Activated naive CD4-positive, alpha-beta T cell treated with anti-CD3 and anti-CD28 coated beads, Interleukin-2, amount 50 U/mL, for 72 hours (primary cell): Measurements from ENCODE around the gene OCA2. TPM values are rescaled to one million over a fixed set of nuclear protein-coding genes. Genes with fewer than 3 reads are reported as not detected.
A peak's percentile ranks its signal among the peaks of the same experiment; 100 is the strongest.
"Not testable (repeated sequence)": the region's sequence is repeated elsewhere in the genome, so short reads cannot be mapped to it uniquely, and the experiment has no call there.

Source experiments
- ATAC-seq, 2 donors: fragments of 150-1000 bp; cut with Tn5 transposase; 2 replicates each; pipeline ENCODE4 v1.10.0; 2021; ENCODE audit warnings: mild to moderate bottlenecking in 2 of 2, moderate library complexity in 2 of 2
- DNase-seq, 2 donors: peaks; one replicate each; pipeline ENCODE4 v3.0.0; 2021 to 2022; ENCODE audit warnings: low spot score in 2 of 2
- H3K27ac Mint-ChIP-seq, 2 donors: one replicate each; pipeline ENCODE4 v1.8.0; 2022; ENCODE audit warnings: mild to moderate bottlenecking in 2 of 2, mixed read lengths in 2 of 2
- H3K36me3 Mint-ChIP-seq, 2 donors: one replicate each; pipeline ENCODE4 v1.8.0; 2022; ENCODE audit warnings: mixed read lengths in 2 of 2
- H3K9me3 Mint-ChIP-seq, 2 donors: one replicate each; pipeline ENCODE4 v1.8.0; 2022; ENCODE audit warnings: mixed read lengths in 2 of 2
- total RNA-seq, 2 donors: library from RNA; stranded (reverse); gene quantifications; one replicate each; pipeline ENCODE4 v1.2.3, GENCODE V29; 2022

Gene OCA2
- total RNA-seq, 2 donors from 2014 or later, result not detected

DNA sequence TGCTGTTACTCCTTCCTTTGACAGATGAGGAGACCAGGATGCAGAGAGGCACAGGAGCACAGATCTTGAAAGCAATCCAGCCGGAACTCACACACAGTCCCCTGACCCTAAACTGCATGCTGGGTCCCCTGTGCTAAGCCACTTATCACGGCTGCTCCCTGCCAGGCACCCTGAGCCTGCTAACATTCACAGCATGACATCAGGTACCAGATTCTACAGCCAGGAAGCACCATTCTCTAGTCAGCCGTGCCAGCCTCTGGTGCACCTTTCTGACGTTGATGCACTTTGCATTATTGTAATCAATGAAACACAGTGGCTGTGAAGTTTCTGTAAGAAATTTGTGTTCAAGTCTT is 247.3 kb downstream of the OCA2 start:
- peaks cover 0 to 9% of the 10 kb centered on the region in 2 donors for H3K36me3 Mint-ChIP-seq
- no peak overlapping the region for H3K27ac Mint-ChIP-seq
- DNase-seq (no peak), ATAC-seq (no peak)
- H3K9me3 Mint-ChIP-seq, result peaks cover 12 to 19% of the 10 kb centered on the region in 2 donors

DNA sequence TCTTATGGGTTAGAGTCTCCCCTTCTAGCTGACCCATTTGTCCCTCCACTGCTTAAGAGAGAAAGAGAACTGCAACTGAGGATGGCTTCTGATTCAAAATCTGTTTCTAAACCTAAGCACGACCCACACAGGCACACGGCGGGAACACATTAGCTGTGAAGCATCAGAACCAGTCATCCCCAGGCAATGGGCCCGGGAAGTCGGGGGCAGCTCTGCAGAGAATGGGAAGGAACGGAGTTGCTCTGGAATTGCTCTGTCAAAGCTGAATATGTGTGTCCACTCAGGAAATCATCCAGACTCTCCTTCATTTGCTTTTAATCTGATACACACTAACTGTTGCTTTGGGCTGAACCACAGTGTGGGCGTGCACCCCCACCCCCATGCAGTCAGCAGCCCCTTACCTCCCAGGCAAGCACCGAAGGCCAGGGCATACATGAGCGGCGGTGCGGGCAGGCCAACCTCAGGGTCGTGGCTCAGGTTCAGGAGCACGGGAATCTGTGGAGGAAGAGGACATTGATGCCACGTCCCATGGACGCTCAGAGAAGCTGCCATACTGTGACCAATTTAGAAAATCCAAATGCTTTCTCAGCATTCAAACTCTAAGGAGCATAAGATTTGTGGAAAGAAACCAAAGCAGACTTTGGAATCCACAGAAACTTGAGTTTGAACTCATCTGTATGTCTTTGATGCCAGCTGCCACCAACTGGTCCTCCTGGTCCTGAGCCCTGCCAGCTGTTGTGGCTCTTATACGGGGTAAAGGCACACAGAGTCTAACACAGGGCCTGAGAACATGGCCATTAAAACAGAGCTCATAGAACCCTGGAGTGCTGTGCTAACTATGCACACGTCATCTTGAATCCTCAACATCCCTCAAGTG is 247.9 kb downstream of the OCA2 start:
- ATAC-seq, result no peak
- H3K9me3 Mint-ChIP-seq, result peaks cover 12 to 17% of the 10 kb centered on the region in 2 donors
- no peak overlapping the region for H3K27ac Mint-ChIP-seq
- no peak for DNase-seq
- H3K36me3 Mint-ChIP-seq, result peaks cover 0 to 9% of the 10 kb centered on the region in 2 donors

DNA sequence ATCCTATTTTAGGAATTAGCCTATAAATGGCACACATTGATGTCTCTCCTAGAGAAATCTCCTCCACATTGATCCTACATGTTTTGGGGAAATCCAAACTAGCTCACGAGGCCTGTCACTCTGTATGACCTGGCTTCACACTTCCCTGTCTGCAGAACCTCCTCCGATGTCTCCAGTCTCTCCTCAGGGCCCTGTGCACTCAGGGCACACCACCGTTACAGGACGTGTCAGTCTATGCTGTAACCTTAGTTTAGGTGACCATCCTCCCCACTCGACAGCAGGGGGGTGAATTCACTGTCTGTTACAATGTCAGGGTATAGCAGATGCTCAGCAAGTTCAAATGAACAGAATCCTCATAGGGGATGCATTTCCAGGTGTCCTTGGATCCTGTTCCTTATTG is 249.1 kb downstream of the OCA2 start:
- peaks cover 0 to 9% of the 10 kb centered on the region in 2 donors for H3K36me3 Mint-ChIP-seq
- DNase-seq (no peak), ATAC-seq (no peak)
- H3K9me3 Mint-ChIP-seq, result peaks cover 6 to 12% of the 10 kb centered on the region in 2 donors
- H3K27ac Mint-ChIP-seq, result no peak overlapping the region

DNA sequence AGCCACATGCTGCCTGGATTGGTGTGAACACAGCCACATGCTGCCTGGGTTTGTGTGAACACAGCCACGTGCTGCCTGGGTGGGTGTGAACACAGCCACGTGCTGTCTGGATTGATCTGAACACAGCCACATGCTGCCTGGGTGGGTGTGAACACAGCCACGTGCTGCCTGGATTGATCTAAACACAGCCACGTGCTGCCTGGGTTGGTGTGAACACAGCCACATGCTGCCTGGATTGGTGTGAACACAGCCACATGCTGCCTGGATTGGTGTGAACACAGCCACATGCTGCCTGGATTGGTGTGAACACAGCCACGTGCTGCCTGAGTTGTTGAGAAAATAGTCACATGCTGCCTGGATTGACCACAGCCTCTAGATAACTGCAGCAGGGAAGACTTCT is 250.2 kb downstream of the OCA2 start:
- peaks cover 5 to 11% of the 10 kb centered on the region in 2 donors for H3K9me3 Mint-ChIP-seq
- not testable (repeated sequence) for DNase-seq, ATAC-seq, H3K27ac Mint-ChIP-seq, H3K36me3 Mint-ChIP-seq

DNA sequence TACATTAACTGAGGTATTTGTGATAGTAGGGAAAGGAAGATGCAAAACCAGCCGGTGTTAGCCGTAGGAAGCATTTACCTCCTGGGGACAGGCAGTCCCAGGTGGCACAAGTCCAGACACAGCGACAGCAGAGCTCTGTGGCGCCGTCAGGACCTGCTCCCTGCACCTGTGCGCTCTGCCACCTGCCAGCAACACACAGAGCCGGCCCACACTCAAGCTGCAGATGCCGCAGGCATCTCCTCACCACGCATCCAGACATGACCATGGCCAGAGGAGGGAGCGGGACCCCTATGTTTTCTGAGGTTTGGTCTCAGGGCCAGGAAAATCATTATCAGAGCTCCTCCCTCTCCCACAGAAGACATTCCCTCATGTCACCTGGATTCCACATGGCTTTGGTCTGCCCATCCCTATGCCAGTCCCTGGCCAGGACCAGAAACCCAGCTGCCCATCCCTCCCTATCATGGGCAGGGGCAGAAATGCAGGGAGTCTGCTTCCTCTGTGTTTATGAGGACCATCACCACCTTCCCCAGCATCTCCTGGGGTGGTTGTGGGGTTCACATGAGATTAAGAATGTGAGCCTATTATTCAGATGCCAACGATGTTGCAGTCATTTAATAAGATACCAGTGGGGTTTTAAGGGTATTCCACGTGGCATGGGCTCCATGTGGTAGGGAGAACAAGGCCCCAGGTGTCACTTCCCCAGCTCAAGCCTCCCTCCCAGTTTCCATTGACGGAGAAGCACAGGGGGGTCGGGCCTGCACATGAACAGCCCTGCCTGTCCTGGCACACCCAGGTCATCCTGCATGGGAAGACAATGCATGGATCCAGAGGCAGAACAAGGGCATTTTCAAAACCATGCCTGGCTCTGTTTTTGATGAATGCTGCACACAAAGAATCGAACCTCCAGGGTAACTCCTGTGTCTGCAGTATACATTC is 251.1 kb downstream of the OCA2 start:
- peaks cover 5 to 11% of the 10 kb centered on the region in 2 donors for H3K9me3 Mint-ChIP-seq
- no peak for ATAC-seq
- no peak overlapping the region for H3K27ac Mint-ChIP-seq
- H3K36me3 Mint-ChIP-seq, result peaks cover 0 to 9% of the 10 kb centered on the region in 2 donors
- DNase-seq, result no peak

DNA sequence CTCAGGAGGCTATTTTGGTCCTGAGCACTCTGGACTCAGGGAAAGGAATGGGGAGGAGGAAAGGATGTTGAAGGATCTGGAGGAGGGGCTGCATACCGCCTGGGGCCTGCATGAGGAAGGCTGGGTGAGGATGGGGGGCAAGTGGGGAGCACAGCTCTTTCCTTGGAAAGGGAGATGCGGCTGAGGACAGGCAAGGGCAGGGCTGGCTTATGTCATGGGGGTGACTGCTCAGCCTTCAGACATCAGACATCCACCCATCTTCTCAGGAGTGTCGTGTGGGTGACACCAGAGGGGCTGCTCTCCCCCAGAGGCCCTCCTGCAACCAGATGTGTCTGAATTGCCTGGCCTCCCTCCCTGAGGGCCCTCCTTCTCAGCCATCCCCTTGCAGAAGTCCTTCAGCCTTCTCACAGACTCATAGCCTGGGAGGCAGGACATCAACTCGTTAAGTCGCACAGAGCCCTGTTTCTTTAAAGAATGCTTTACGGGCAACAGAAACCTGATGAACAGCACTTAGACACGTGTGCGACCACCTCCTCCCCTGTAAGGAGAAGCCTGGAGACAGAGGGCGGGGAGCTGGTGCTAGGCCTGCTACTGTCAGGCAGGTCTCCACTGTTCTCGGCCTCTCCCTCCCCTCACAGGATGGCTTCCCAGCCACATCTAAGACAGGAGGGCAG is 252.3 kb downstream of the OCA2 start:
- no peak overlapping the region for H3K27ac Mint-ChIP-seq
- ATAC-seq (no peak), DNase-seq (no peak)
- peaks cover 5 to 11% of the 10 kb centered on the region in 2 donors for H3K9me3 Mint-ChIP-seq
- peaks cover 0 to 9% of the 10 kb centered on the region in 2 donors for H3K36me3 Mint-ChIP-seq

DNA sequence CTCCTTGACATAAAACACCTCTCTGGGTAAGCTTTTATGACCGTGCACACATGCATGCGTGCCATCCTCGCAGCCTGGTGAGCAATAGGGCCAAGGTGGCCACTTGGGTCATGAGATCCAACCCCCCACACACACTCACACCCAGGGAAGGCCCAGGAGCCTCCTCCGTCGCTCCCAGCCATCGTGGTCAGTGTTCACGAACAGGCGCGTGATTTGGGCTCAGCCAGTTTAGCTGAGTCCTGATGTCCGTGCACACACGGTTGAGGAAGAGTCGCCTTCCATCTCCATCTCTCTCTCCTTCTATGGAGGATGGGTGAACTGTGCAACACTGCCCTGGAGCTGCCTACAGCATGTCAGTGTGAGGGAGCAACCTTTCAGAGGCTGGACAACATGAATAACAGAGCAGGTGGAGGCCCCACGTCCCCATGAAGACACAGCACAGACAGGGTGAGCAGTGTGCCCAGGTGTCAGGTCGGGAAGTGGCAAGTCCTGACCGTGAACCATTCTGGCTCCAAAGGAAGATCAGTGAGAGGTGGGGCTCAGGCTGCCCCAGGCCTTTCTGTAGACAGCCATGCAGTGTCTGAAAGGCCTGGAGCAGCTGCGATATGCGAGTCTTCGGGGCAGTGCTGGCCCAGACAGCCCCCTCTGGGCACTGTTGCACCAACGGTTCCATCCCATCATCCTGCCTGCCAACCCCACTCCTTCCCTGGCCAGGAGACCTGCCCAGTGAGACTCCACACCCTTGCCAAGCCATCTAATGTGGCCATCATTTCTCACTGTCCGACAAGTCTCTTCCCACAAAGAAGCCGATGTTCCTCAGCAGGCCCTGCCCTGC is 253.4 kb downstream of the OCA2 start:
- DNase-seq, result no peak
- peaks cover 5% of the 10 kb centered on the region in 2 donors for H3K9me3 Mint-ChIP-seq
- H3K27ac Mint-ChIP-seq, result no peak overlapping the region
- ATAC-seq, result no peak
- peaks cover 0 to 9% of the 10 kb centered on the region in 2 donors for H3K36me3 Mint-ChIP-seq

DNA sequence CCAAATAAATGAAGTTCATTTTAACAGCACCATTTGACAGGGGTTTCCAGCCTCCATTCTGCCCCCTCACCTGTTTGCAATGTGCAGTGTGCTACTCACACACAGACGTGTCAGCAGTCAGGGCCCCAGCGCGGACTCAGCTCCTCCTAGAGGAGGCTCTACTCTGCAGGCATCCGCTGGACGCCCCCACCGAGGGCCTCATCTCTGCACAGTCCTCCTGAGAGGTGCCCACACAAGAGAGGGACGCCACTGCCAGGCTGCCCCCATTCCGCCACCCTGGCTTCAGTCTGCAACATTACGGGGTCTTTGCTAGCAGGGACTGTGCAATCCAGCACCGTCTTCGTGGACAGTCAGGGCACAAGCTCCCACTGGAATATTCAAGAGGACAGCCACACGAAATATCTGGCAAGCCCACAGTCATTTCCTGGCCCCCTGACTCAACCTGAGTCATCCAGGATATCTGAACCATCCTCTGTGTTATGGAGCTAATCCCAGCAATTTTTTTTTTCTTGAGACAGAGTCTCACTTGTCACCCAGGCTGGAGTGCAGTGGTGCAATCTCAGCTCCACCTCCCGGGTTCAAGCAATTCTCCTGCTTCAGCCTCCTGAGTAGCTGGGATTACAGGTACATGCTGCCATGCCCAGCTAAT is 255.0 kb downstream of the OCA2 start:
- no peak for ATAC-seq

DNA sequence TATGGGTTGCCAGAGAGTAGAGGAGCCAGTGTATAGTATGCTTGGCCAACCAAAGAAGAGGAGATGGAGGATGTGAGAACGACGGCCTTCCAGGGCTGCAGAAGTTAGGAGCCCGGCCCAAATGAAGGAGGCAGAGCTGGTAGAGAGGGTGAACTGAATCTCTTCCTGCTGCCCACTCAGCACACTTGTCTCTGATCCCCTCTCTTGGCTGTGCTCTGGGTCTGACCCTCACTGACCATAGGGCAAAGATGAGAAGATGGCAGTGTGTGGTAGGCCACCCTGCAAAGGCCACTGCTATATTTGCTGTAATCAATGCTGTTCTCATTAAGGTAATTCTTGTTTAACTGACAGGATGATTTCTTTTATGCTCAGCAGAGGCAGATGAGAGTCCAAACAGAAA is 256.0 kb downstream of the OCA2 start:
- DNase-seq (no peak), ATAC-seq (no peak)
- H3K27ac Mint-ChIP-seq, result peak overlapping the region in 1 of 2 donors; percentile 34
- H3K36me3 Mint-ChIP-seq, result no peaks in the 10 kb centered on the region
- no peaks in the 10 kb centered on the region for H3K9me3 Mint-ChIP-seq

More for the DNA sequence above, 255.0 kb downstream of the OCA2 start:
- no peak for DNase-seq
- H3K9me3 Mint-ChIP-seq, result peaks cover 2 to 3% of the 10 kb centered on the region in 2 donors
- H3K27ac Mint-ChIP-seq, result no peak overlapping the region
- H3K36me3 Mint-ChIP-seq, result peaks cover 0 to 3% of the 10 kb centered on the region in 2 donors

DNA sequence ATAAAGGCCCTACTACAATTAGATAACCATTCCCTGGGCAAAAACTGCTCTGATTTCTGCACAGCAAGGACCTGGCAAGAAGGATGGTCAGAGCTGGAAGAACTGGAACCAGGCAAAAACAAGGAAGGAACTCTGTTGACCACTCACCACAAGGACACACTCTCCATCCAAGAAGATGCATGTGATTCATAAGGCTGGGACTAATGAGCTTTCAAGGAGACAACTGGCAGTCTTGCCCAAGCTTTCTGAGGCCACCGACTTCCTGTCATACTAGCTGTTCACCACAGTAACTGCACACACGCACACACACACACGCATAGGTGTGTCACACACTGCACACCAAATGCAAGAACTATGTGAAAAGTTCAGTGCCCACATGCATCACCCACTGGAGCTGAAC is 256.6 kb downstream of the OCA2 start:
- H3K9me3 Mint-ChIP-seq, result peaks cover 0 to 2% of the 10 kb centered on the region in 2 donors
- no peak overlapping the region for H3K27ac Mint-ChIP-seq

DNA sequence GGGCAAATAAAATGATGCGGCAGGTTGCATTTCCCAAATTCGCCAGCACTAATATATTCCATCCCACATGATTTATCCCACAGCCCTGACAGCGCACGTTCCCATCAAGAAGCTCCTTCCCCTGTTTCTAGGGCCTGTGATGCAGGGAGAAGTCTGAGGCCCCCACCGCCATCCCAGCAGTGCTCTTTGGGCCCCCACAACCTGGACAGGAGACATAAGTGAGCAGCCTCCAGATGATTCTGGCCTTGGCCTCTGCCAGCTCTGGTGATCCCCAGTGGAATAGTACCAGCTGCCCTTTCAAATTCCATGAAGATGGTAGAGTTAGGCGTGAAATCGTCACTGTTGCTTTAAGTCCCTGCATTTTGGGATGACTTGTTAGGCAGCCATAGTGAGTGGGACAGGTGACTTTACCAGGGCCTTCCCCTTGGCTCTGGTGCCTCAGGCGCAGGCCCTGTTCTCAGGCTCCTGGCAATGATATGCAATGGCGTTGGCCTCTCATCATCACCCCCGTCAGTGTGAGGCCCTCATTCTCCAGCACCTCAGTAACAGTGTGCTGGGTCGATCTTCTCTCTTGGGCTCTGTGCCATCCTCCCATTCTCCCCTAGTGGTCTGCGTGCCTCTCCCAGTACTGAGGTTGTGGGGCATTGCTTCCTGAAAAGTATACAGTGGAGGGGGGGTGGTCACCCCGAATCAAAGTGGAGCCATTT is 263.7 kb downstream of the OCA2 start:
- Mint-ChIP-seq H3K9me3 (peaks cover 0 to 6% of the 10 kb centered on the region in 2 donors), H3K27ac (no peak overlapping the region), H3K36me3 (peaks cover 0 to 9% of the 10 kb centered on the region in 2 donors)
- no peak for ATAC-seq
- DNase-seq, result no peak

More for the DNA sequence above, 256.6 kb downstream of the OCA2 start:
- no peaks in the 10 kb centered on the region for H3K36me3 Mint-ChIP-seq
- ATAC-seq, result no peak
- no peak for DNase-seq

DNA sequence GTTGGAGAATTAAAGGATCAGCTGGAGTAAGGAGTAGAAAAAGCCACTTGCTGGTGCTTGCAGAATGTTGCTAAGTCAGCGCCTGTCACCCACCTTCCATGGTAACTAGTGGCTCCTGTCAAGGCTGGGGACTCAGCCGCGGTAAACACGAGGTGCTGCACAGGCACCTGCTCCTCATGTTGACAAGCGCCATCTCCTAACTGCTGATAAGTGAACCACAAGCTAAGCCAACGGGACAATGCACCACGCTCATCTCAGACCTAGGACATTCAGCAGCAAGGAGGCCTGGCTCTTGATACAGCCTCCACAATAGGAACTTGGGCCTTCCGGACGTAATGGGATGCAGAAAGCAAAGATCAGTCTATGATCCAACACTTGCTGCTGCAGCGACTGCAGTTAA is 264.4 kb downstream of the OCA2 start:
- Mint-ChIP-seq H3K27ac (no peak overlapping the region), H3K9me3 (peaks cover 0 to 6% of the 10 kb centered on the region in 2 donors), H3K36me3 (peaks cover 0 to 9% of the 10 kb centered on the region in 2 donors)
- ATAC-seq, result no peak
- no peak for DNase-seq

DNA sequence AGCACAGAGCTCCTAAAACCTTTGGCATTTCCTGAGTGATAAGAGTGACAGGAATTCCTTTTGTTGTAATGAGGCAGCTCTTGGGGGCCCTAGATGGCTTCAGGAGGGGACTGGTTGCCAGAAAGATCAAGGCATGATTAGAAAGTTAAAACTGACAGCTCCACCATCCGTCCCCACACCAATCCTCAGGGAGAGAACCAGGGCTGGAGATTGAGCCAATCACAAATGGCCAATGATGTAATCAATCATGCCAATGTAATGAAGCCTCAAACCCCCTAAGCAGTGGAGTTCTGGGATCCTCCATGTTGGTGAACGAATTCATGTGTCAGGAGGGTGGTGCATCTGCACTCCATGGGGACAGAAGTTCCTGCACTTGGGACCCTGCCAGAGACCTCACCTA is 265.1 kb downstream of the OCA2 start:
- H3K9me3 Mint-ChIP-seq, result peaks cover 2 to 6% of the 10 kb centered on the region in 2 donors
- no peak overlapping the region for H3K27ac Mint-ChIP-seq
- DNase-seq, result no peak
- peaks cover 0 to 9% of the 10 kb centered on the region in 2 donors for H3K36me3 Mint-ChIP-seq
- ATAC-seq, result no peak

DNA sequence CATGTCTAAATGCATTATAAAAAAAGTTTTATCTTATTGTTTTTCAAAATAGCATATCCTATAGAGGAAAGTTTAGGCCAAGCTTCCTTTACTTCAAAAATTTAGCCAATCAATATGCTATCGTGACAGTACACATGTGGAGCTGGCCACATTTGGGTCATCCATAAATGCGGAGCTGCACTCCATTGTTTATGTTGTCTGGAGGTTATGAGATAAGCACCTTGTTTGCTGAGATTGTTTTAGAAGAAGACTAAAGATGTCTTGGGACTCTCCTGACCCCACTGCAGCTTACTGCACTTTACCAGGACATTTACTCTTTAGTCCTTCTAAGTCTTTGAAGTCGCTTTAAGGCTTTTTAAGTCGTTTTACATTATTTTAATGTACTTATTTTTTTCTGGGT is 265.9 kb downstream of the OCA2 start:
- ATAC-seq, result no peak
- H3K27ac Mint-ChIP-seq, result no peak overlapping the region
- peaks cover 4 to 6% of the 10 kb centered on the region in 2 donors for H3K9me3 Mint-ChIP-seq
- no peak for DNase-seq
- H3K36me3 Mint-ChIP-seq, result peaks cover 0 to 9% of the 10 kb centered on the region in 2 donors

DNA sequence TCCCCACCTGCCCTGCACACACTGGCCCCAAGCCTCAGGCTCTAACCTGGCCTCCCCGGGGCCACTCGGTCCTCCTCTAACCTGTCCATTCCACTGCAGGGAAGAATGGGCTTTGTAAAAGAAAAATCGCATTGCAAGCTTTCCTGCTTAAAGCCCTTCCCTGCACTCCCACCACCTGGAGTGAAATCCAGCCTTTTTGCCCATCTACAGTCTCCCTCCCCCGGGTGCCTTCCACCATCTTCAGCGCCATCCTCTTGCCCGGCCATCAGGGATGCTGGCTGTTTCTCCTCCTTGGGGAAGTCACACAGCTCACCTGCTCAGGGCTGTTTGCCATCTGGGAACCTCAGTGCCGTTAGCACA is 266.9 kb downstream of the OCA2 start:
- ATAC-seq (no peak), DNase-seq (no peak)
- Mint-ChIP-seq H3K27ac (no peak overlapping the region), H3K9me3 (peaks cover 1 to 4% of the 10 kb centered on the region in 2 donors), H3K36me3 (peaks cover 0 to 7% of the 10 kb centered on the region in 2 donors)
